Esophagus muscularis mucosa (tissue), 4 donors: ENCODE results near the gene PPP4R2. TPM values are rescaled to one million over a fixed set of nuclear protein-coding genes. Genes with fewer than 3 reads are reported as not detected.

ENCODE experiments used
- DNase-seq: peaks from one replicate; pipeline ENCODE4 v3.0.0-alpha.2; 2017; ENCODE audit errors: extremely low spot score
- H3K27ac ChIP-seq, 4 donors: fragments of 200-600 bp; sonication (generic); replicated peaks in 1 of 4; 1 replicate in 3 of 4; 2 replicates in 1 of 4; pipeline ENCODE4 v1.5.1; 2016 to 2019; ENCODE audit warnings: mild to moderate bottlenecking in 1 of 4
- H3K27me3 ChIP-seq, 4 donors: fragments of 200-600 bp; sonication (generic); one replicate each; pipeline versions ENCODE4 v1.5.1 to v1.6.0; 2016 to 2019
- H3K36me3 ChIP-seq, 4 donors: fragments of 200-600 bp; sonication (generic); one replicate each; pipeline ENCODE4 v1.5.1; 2016 to 2019
- H3K4me1 ChIP-seq, 4 donors: fragments of 200-600 bp; sonication (generic); one replicate each; pipeline ENCODE4 v1.5.1; 2016 to 2019
- H3K4me3 ChIP-seq, 4 donors: fragments of 200-600 bp; sonication (generic); 1 replicate in 2 of 4; 2 replicates in 2 of 4; pipeline ENCODE4 v1.5.1; 2016 to 2019; ENCODE audit warnings: mild to moderate bottlenecking in 4 of 4, moderate library complexity in 1 of 4
- H3K9me3 ChIP-seq, 4 donors: fragments of 200-600 bp; sonication (generic); 1 replicate in 3 of 4; 2 replicates in 1 of 4; pipeline ENCODE4 v1.5.1; 2016 to 2019
- CTCF ChIP-seq, 3 experiments: fragments of 200-600 bp in 2 of 3; fragments of 450-650 bp in 1 of 3; sonication (generic) in 2 of 3; IDR thresholded peaks; one replicate each; pipeline ENCODE4 v1.5.1; 2017 to 2019; ENCODE audit warnings: antibody characterized with exemption in 3 of 3, mild to moderate bottlenecking in 2 of 3, moderate library complexity in 1 of 3
- EP300 ChIP-seq: sonication (generic); formaldehyde crosslinking; IDR thresholded peaks from one replicate; pipeline ENCODE4 v1.6.1; 2017; ENCODE audit warnings: antibody characterized with exemption
- POLR2A ChIP-seq: fragments of 450-650 bp; IDR thresholded peaks from one replicate; pipeline ENCODE4 v1.6.1; 2017; ENCODE audit warnings: antibody characterized with exemption, moderate library complexity, mild to moderate bottlenecking, low read depth
- POLR2AphosphoS5 ChIP-seq, 2 donors: sonication (generic); formaldehyde crosslinking; IDR thresholded peaks; one replicate each; pipeline ENCODE4 v1.6.1; 2017; ENCODE audit warnings: antibody characterized with exemption in 2 of 2
- WGBS: methylation state at CpG from one replicate; pipeline ENCODE4 v1.1.5; 2018; 5-methylcytosine and 5-hydroxymethylcytosine counted together
- intact Hi-C: fragments of 100-400 bp; cut with DNase I; formaldehyde crosslinking; loops from one replicate; pipeline ENCODE4 v1.15.1; 2023
- total RNA-seq, 4 donors: library from RNA; depleted of rRNA; stranded (reverse); fragments of >200 nt; gene quantifications; one replicate each; pipeline versions ENCODE4 v1.1.0 to v1.2.1, GENCODE V29; 2016

Gene PPP4R2
- total RNA-seq, 4 donors from 2014 or later: 24.6 to 60.6 (median 33.9) TPM

GRCh38 chr3:73080216-73080966 is 83.8 kb downstream of the PPP4R2 start:
- WGBS: 79% methylated on average over 17 of the region's 17 CpGs
- Histone ChIP-seq H3K36me3 (no peaks in the 10 kb centered on the region), H3K9me3 (no peaks in the 10 kb centered on the region), H3K27ac (no peak overlapping the region), H3K4me1 (no peaks in the 10 kb centered on the region), H3K27me3 (no peaks in the 10 kb centered on the region), H3K4me3 (no peak overlapping the region)
- no peak for DNase-seq
- intact Hi-C loops: loop anchor here (10.0 kb wide), 1 partner anchor 226 kb away; no protein-coding TSS in a partner anchor
- no peak for TF ChIP-seq EP300
- no peak for TF ChIP-seq CTCF (IDR thresholded peaks at IDR 0.05)
- no peak for TF ChIP-seq POLR2A
- no peak for TF ChIP-seq POLR2AphosphoS5 (IDR thresholded peaks at IDR 0.05)

DNA sequence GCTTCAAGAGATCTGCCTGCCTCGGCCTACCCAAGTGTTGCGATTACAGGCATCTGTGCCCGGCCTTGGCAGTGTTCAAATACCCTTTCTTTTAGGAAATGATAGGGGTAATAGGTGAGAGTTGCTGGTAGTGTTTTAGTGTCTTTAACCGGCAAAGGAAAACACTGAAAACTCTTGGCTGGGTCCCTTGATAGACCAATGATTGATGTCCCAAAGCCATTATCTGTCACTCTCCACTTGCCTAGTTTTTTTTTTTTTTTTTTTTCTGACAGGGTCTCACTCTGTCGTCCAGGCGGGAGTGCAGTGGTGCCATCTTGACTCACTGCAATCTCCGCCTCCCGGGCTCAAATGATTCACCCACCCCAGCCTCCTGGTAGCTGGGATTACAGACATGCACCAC is 84.5 kb downstream of the PPP4R2 start:
- Histone ChIP-seq H3K4me3 (no peak overlapping the region), H3K27me3 (no peaks in the 10 kb centered on the region), H3K4me1 (peaks cover 0 to 5% (median 2%) of the 10 kb centered on the region in 4 donors), H3K36me3 (no peaks in the 10 kb centered on the region), H3K27ac (no peak overlapping the region), H3K9me3 (no peaks in the 10 kb centered on the region)
- TF ChIP-seq CTCF (IDR thresholded peaks at IDR 0.05) (no peak), POLR2A (no peak), EP300 (no peak), POLR2AphosphoS5 (IDR thresholded peaks at IDR 0.05) (no peak)
- 90% methylated on average over 8 of the region's 8 CpGs for WGBS
- intact Hi-C loops: loop anchor here (10.0 kb wide), 1 partner anchor 226 kb away; no protein-coding TSS in a partner anchor
- no peak for DNase-seq

- TF ChIP-seq CTCF (IDR thresholded peaks at IDR 0.05): no peak
- no peak for TF ChIP-seq EP300
- no peak for TF ChIP-seq POLR2AphosphoS5 (IDR thresholded peaks at IDR 0.05)
- TF ChIP-seq POLR2A: no peak
- DNase-seq: peak; percentile 3
- Histone ChIP-seq H3K9me3 (no peaks in the 10 kb centered on the region), H3K27me3 (no peaks in the 10 kb centered on the region), H3K4me1 (peaks cover 0 to 8% (median 4%) of the 10 kb centered on the region in 4 donors), H3K27ac (no peak overlapping the region), H3K4me3 (no peak overlapping the region), H3K36me3 (no peaks in the 10 kb centered on the region)
- intact Hi-C loops: loop anchor here (10.0 kb wide), 1 partner anchor 229 kb away; no protein-coding TSS in a partner anchor
- 87% methylated on average over 2 of the region's 2 CpGs for WGBS
Measured at GRCh38 chr3:73084170-73084569, 87.6 kb downstream of the PPP4R2 start.

DNA sequence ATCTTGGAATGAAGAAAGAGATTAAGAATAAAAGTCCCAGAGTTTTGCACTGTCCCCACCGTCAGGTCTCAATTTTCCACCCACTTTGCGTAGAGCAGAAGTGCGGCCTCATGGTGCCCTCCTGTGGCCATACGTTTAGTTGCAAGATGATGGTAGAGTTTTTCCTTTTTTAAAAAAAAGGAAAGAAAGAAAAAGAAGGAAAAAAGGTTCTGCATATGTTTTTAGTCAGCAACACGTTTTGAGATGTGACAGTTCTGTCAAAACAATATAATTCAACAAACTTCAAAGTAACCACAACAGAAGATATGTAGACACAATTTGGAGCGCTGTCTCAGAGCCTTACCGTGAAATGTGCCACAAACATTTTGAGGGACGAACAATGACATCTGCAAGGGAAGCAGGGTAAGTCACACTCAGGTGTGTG is 89.5 kb downstream of the PPP4R2 start:
- WGBS: 25% methylated on average over 8 of the region's 8 CpGs
- no peaks in the 10 kb centered on the region for H3K36me3 ChIP-seq
- intact Hi-C loops: loop anchor here (5.0 to 10.0 kb wide), 2 partner anchors 149 to 231 kb away; no protein-coding TSS in a partner anchor
- H3K27me3 ChIP-seq: no peaks in the 10 kb centered on the region
- peak; percentile 75 to 82 (median 77) for TF ChIP-seq CTCF (IDR thresholded peaks at IDR 0.05)
- TF ChIP-seq POLR2AphosphoS5 (IDR thresholded peaks at IDR 0.05): no peak
- H3K9me3 ChIP-seq: no peaks in the 10 kb centered on the region
- H3K4me1 ChIP-seq: peaks cover 0 to 8% (median 4%) of the 10 kb centered on the region in 4 donors
- DNase-seq: no peak
- peak overlapping the region in 1 of 4 donors; percentile 19 for H3K4me3 ChIP-seq
- no peak overlapping the region for H3K27ac ChIP-seq
